ACHN (cell line): ENCODE data around the gene SRP14.
"Not testable (repeated sequence)": the region's sequence is repeated elsewhere in the genome, so short reads cannot be mapped to it uniquely, and the experiment has no call there.

Experiments used
- DNase-seq: peaks from one replicate; pipeline ENCODE4 v3.0.0-alpha.2; 2015
- in situ Hi-C: cut with HindIII; loops from 2 replicates; pipeline ENCODE4 v1.10.0; 2017; ENCODE audit warnings: low sequenced_read_pairs, low pct_ligation_motif_present, low pct_unique_long_range_greater_than_20kb

SRP14 gene

DNA sequence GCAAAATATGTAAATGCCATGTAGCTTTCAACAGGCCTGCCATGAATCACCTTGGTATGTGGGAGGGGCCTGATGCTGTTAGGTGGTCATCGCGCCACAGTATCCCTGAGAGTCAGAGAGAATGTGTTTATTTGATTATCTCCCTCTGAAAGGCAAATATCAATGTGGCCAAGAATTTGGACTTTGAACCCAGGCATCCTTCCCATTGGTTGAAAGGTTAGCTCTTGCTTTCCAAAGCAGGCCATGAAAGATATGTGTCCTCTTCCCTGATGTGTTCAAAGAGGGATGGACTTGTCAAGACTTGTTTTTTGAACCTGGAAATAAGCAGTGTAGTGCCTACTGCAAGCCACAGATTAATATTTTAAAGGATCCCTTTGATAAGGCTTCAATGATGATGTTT, 36.7 kb downstream of the SRP14 start:
- peak; percentile 4 for DNase-seq
- in situ Hi-C loops = no loop called here

DNA sequence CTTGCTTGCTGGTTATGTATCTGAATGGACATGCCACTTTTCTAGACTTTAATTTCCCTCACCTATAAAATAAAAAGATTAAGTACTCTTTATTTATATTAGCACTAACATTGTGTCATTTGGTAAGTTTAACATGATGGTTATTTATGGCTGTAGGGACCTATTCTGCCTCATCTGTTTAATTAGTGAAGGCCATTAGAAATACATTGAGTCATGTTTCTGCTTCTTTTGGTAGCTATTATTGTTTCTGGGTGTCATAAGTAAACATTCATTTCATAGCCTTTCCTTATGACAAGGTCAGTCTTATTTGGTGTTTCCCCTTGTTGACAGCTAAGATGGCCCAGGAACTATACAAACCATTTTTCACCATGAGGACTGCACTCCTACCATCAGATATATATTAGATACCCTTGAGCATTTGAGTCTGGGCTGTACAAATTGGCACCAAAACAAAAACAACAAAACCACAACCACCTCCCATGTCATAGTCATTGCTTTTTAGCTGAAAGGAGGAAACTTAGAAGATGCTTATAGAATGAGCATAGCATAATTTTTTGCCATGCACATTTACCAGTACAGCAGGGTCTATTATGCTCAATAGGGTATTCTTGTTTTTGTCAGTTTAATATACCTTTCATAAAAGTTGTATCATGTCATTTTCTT, 39.3 kb downstream of the SRP14 start:
- no peak for DNase-seq
- in situ Hi-C loops = no loop called here

DNA sequence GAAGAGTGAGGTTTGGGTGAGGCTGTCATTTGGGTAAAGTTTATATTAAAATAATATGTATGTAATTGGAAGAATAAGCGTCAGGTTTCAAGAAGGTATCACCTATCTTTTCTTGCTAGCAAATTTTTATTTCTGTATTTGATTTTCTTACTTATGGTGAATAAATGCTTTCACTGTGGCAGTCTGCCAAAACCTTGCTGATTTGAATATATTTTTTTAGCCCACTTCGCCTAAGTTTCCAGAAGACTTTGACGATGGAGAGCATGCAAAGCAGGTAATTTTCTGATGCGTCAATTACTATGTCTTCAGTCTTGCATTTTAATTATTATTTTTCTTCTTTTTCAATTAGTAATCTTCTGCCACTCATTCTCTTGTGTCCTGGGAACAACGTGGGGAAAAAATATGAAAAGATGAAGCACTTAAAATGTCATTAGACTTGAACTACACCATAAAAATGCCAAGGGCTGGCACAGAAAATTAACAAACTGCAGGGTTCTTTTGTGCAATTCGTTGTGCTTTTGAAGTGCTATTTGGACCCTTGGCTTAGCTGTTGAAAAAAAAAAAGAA, 40.4 kb downstream of the SRP14 start:
- in situ Hi-C loops = no loop called here

DNA sequence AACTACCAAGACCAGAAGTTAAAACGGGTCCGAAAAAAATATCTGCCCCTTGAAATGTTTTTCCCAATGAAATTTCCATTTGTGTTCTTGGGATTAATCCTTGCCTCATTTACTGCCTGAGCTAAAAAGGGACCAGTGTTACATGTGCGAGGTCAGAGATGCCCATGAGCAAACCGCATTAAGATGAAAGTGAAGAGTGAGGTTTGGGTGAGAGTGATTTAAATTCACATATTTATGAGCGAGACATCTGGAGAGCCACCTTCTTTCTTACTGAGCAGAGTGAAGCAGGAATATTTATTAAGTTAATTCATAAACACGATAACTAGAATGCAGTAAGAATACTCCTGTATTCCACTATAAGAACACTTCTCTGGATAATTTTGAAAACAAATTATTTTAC, 41.3 kb downstream of the SRP14 start:
- in situ Hi-C loops = no loop called here

More for the DNA sequence above, 40.4 kb downstream of the SRP14 start:
- DNase-seq = no peak

DNA sequence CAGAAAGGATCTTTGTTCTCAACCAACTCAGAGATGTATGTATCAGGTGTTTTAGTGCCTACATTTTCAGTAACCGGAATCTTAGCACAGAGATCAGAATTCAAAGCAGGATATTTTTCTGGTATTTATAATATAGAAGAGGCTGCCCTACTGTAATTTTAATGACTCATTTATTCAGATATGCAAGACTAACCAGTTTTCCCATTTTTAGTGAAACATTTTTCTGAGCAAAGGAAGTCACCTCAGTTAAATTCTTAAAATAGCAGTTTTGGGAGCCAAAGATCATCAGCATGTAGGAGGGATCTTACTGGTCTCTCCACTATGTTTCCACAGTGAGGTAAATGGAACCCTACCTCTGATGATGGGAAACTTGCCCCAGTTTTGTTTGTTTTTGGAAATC, 42.0 kb downstream of the SRP14 start:
- in situ Hi-C loops = no loop called here
- no peak for DNase-seq

More for the DNA sequence above, 41.3 kb downstream of the SRP14 start:
- no peak for DNase-seq

DNA sequence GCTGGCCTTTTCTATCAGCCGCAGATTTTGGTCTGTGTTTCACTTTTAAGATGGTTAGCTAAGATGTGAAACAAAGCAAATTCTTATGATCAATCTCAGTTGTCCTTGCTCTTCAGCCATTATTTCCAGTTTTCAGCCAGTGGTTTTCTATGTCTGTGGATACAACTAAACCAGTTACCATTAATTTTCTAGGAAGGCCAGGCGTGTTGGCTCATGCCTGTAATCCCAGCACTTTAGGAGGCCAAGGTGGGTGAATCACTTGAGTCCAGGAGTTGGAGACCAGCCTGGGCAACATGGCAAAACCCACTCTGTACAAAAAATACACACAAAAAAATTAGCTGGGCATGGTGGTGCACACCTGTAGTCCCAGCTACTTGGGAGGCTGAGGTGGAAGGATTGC, 42.8 kb downstream of the SRP14 start:
- in situ Hi-C loops, DNase-seq: not testable (repeated sequence)

DNA sequence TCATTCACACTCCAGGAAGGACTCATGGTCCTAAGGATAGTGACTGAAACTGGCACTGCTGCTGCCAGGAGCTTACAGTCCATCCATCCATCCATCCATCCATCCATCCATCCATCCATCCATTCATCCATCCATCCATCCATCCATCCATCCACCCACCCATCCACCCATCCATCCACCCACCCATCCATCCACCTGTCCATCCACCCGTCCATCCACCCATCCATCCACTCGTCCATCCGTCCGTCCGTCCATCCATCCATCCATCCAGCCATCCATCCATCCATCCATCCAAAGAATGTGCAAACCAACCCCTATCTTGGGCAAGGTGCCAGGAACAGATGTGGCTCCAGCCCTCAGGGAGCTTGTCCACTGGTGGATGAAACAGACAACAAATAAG, 46.0 kb downstream of the SRP14 start:
- DNase-seq, in situ Hi-C loops: not testable (repeated sequence)

DNA sequence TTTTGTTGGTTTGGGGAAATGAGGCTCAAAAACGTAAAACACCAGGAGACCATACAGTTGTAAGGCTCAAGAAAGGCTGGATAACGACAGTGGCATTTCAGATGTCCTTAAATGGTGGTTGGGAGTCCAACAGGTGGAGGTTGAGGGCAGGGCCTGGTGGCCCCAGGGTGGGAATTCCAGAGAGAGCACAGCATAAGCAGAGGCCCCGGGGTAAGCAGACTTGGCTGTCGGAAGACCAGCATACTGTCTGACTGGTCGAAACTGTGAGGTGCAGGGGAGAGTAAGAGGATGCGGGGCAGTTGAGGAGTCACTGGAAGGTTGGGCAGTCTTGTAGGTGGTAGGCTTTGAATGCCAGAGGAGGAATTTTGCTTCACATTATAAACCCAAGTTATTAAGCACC, 48.3 kb downstream of the SRP14 start:
- in situ Hi-C loops = no loop called here
- no peak for DNase-seq

DNA sequence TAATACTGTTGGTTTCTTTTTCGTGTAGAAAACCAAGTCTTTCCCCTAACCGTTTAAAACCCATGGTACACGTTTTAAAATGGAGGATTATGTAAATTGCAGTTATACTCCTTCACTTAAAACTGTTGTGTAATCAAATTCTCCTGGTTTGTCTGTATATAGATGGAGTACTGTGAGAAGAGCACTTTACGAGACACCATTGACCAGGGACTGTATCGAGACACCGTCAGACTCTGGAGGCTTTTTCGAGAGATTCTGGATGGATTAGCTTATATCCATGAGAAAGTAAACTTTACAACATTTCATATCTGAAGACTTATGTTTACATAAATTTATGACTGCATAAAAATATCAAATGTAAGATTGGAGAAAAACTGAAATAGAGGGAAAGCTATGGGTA, 51.2 kb downstream of the SRP14 start:
- in situ Hi-C loops = no loop called here
- DNase-seq = no peak
